ENCODE measurements around the gene NPAS2.

- TF ChIP-seq CTCF (IDR thresholded peaks at IDR 0.05), result no peak
- TF ChIP-seq POLR2A (IDR thresholded peaks at IDR 0.05), result no peak
Observed at GRCh38 chr2:101006065-101006715, 186.3 kb downstream of the NPAS2 start.

All from tibial nerve (tissue), 3 donors.